LoVo (cell line): ENCODE measurements around the gene ZNF407.
A peak's percentile ranks its signal among the peaks of the same experiment; 100 is the strongest.
"Not testable (repeated sequence)": the region's sequence is repeated elsewhere in the genome, so short reads cannot be mapped to it uniquely, and the experiment has no call there.

Experiments
- DNase-seq: peaks from one replicate; pipeline ENCODE4 v3.0.0-alpha.2; 2016; ENCODE audit warnings: low spot score

ZNF407 gene, protein sequence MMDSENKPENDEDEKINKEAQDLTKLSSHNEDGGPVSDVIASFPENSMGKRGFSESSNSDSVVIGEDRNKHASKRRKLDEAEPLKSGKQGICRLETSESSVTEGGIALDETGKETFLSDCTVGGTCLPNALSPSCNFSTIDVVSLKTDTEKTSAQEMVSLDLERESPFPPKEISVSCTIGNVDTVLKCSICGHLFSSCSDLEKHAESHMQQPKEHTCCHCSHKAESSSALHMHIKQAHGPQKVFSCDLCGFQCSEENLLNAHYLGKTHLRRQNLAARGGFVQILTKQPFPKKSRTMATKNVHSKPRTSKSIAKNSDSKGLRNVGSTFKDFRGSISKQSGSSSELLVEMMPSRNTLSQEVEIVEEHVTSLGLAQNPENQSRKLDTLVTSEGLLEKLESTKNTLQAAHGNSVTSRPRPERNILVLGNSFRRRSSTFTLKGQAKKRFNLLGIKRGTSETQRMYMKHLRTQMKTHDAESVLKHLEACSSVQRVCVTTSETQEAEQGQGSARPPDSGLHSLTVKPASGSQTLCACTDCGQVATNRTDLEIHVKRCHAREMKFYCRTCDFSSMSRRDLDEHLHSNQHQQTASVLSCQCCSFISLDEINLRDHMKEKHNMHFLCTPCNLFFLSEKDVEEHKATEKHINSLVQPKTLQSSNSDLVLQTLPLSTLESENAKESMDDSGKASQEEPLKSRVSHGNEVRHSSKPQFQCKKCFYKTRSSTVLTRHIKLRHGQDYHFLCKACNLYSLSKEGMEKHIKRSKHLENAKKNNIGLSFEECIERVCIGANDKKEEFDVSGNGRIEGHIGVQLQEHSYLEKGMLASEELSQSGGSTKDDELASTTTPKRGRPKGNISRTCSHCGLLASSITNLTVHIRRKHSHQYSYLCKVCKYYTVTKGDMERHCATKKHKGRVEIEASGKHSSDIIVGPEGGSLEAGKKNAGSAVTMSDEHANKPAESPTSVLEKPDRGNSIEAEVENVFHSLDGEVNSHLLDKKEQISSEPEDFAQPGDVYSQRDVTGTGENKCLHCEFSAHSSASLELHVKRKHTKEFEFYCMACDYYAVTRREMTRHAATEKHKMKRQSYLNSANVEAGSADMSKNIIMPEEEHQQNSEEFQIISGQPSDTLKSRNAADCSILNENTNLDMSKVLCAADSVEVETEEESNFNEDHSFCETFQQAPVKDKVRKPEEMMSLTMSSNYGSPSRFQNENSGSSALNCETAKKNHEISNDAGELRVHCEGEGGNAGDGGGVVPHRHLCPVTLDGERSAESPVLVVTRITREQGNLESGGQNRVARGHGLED (N-terminal part only)

DNA sequence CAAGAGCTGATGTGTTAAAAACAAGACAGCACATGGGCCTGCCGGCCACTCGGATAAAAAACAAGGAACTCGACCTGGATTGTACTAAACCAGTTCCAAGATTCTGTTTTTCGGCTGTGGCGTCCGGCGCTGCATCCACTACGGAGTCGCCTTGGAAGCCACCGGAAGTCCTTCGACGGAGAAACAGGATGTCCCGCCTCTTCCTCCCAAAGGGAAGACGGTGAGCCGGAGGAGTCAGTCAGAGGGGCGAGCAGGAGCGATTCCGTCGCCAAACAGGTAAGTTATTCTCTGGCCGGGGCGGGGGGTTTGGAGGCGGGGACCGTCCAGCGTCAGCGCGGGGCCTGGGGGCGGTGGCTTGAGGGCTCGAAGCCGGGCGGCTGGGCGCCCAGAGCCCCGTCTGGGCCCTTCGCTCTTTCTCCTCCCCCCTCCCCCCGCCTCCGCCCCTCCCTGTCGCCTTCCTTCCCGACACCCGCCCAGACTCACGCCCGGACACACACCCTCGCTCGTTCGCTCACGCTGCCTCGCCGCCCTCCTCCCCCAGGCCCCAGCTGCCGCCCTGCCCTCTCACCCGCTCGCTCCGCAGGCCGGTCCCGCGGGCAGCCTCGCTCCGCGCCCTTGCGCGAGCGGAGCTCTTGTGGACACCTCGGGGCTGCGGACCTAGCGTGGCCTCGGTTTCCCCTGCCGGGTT is at the start of gene ZNF407:
TSS of gene ZNF407 (plus strand) at position 209 of the 688 bp plus-strand sequence. CDS start 33,150 bp downstream, outside the sequence.
- DNase-seq: peak; percentile 86

DNA sequence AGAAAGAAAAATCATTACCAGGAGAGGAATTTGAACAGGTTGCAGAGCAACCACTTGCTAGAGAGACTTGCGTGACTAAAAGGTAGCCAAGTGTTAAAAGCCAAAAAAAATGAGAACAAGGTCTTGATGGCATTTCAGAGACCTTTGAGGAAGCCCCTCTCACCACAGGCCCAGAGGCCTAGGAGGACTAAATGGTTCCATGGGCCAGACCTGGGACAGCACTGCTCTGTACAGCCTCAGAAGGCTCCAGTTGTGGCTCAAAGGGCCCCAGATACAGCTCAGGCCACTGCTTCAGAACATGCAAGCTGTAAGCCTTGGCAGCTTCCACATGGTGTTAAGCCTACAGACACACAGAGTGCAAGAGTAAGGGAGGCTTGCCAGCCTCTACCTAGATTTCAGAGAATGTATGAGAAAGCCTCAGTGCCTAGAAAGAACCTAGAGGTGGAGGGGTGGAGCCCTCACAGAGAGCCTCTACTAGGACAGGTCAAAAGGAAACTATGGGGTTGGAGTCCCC is 48.0 kb upstream of the ZNF407 start:
- DNase-seq: no peak

DNA sequence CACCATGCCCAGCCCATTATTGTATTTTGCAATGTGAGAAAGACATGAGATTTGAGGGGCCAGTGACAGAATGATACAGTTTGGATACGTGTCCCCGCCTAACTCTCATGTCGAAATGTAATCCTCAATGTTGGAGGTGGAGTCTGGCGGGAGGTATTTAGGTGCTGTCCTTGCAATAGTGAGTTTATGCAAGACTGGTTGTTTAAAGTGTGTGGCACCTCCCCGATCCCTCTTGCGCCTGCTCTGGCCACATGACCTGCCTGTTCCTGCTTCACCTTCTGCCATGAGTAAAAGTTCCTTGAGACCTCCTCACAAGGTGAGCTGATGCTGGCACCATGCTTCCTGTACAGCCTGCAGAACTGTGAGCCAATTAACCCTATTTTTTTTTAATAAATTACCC is 46.8 kb upstream of the ZNF407 start:
- no peak for DNase-seq

DNA sequence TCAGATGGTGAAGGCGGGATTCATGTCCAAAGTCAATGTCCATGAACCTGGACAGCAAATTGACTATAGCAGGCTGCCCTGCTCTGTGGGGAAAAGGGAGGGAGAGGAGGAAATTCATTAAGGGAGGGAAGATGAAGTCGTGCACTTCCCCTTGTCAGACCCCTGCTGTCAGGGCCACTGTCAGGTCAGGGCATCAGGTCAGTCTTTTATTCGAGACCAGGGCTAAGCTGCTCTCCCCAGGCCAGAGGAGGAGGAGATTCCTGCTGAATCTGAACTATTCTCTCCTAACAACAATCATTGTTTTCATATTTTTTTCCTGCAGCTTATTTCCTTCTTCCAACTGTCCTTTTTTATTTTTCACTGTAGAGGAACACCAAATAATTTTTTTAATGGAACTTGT is 46.2 kb upstream of the ZNF407 start:
- no peak for DNase-seq

DNA sequence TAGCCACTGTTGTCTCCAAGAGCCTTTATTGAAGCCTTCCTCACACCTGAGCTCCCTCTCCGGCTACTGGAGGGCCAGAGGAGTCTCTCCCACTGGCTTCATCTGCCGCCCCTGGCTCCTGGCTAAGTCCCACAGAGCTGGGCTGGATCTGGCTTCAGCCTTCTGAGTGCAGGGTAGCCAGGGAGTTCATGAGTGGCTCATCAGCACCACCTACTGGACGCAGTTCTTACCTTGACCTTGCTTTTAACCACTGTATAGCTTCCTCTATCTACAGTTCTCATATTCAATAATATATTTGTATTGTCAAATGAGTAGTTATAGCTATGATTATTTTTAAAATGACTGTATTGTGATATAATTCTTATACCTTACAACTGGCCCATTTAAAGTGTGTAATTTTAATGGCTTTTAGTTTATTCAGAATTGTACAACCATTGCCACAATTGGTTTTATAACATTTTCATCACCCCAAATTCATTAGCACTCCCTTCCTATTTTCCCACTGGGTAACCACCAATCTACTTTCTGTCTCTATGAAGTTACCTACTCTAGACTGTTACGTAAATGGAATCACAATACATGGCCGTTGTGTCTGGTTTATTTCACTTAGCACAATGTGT is 45.6 kb upstream of the ZNF407 start:
- DNase-seq: peak; percentile 86

DNA sequence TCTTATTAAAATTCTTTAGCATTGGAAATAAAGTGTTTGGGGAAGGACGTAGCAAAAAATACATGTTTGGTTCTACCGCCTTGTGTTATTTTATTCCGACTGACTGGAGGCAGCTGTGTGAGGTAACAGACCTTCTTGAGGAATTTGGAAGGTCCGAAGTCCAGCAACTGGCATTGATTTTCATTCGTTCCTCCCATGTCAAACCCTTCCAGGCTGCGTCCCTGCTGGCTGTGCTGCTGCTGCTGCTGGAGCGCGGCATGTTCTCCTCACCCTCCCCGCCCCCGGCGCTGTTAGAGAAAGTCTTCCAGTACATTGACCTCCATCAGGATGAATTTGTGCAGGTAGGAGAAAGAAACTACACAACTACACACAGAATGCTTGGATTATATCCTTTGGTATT is 41.5 kb upstream of the ZNF407 start:
- DNase-seq: no peak

DNA sequence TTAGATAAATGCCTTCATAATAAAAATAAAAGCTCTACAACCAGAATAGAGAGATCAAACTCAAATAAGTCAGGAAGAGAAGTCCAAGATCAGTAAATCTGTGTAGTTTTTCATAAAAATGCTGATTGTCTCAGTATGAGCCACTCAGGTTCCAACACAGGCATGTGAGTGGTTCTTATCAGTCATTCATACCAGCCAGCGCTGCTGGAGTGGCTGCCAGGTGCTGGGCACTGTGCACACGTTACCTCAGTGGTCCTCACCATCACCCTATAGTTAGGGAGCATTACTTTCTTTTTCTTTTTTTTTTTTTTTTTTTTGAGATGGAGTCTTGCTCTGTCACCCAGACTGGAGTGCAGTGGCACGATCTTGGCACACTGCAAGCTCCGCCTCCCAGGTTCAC is 39.6 kb upstream of the ZNF407 start:
- no peak for DNase-seq

DNA sequence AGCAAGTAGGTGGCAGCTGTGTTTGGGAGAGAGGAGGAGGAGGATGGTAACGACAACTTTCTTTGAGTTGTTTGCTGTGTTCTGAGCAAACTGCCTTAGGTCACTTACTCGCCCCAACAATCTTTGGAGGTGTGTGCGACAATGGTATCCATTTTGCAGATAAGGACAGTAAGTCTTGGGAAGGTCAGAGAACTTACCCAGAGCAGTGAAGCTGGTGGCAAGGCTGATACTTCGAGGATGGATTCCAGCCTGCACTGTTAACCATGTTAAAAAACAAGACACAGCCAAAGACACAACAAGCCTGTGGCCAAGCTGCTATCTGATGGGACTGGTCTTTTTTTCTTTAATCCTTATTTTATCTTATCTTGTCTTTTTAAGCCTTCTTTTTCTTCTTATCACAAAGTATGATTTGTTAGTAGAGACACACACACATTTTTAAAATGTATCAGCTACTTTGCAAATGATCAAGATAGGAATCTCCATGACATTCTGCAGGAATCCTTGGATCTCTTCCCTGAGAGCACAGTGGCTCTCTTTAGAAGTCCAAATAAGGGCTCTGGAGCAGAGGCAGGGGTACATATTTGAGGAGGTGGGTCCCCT is 35.4 kb upstream of the ZNF407 start:
- no peak for DNase-seq

DNA sequence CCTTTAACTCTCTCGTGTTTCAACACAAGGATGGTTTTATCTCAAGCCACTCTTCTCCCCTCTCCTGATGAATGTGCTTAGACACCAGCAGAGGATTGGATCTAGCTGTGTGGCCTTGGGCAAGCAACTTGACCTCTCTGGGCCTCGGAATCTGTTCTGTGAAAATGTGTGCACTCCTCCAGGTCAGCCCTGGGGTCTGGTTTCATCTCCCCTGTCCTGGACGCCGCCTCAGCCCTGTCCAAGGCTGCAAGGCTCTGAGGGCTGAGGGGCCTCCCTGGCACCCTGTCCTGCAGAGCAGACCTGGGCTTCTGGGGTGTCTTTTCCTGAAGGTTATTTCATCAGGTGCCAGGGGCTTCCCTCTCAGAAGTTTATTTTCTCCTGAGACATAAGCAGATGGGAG is 34.9 kb upstream of the ZNF407 start:
- no peak for DNase-seq

DNA sequence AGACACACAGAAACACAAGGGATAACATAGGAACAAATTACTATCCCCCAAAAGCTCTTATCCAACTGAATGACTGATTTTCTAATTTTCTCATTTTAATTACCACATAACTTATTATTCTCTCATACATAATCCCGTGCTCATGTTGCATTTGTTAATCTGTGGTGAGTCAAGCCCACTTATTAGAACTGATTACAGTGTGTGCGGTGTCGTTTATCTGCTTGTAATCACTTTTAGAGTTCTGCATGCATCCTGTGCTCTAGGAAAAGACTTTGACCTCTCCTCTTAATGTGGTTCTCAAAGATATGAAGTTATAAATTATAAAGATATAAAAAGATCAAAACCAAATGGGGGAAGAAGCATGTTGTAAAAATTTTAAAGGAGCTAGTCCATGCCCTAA is 33.7 kb upstream of the ZNF407 start:
- DNase-seq: no peak

DNA sequence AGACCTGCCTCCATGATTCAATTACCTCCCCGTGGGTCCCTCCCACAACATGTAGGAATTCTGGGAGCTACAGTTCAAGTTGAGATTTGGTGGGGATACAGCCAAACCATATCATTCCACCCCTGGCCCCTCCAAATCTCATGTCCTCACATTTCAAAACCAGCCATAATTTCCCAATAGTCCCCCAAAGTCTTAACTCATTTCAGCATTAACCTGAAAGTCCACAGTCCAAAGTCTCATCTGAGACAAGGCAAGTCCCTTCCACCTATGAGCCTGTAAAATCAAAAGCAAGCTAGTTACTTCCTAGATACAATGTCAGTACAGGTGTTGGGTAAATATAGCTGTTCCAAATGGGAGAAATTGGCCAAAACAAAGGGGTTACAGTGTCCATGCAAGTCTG is 32.5 kb upstream of the ZNF407 start:
- not testable (repeated sequence) for DNase-seq

DNA sequence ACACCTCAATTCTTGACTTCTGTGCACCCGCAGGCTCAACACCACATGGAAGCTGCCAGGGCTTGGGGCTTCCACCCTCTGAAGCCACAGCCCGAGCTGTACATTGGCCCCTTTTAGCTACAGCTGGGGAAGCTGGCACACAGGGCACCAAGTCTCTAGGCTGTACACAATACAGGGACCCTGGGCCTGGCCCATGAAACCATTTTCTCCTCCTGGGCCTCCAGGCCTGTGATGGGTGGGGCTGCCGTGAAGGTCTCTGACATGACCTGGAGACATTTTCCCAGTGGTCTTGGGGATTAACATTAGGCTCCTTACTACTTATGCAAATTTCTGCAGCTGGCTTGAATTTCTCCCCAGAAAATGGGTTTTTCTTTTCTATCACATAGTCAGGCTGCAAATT is 31.7 kb upstream of the ZNF407 start:
- not testable (repeated sequence) for DNase-seq

DNA sequence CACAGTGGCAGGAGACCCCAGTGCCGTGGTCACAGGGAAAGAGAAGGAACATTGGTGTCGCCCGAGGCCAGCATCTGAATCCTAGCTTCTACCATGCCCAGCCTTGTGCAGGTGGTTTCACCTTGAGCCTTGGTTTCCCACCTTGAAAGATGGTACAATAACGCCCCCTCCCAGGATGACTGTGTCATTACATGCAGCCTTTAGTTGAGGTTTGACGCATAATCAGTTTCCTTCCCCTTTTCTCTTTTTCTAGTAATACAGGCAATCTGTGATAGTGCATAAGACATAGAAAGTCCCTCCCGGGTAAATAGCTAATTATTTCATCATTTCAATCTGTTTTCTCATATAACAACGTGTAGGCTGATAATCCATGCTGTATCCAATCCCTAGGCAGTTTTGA is 29.8 kb upstream of the ZNF407 start:
- no peak for DNase-seq

DNA sequence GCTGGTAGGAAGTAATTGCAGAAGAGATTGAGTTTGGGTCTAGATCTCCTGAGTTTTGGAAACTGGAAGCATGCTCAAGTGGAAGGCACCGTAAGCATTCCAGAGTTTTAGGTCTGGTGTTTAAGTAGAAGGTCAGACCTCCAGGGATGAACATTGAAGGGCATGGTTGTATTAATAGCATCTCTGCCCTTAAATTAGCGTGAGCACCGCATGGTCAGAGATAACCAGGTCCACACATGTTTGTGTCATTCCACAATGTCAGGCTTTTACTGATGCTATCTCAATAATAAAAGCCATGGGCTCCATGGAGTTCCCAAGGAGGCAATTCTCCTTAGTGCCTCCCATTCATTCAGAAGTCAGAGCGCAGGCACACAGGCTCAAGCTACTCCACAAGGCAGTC is 28.3 kb upstream of the ZNF407 start:
- no peak for DNase-seq

DNA sequence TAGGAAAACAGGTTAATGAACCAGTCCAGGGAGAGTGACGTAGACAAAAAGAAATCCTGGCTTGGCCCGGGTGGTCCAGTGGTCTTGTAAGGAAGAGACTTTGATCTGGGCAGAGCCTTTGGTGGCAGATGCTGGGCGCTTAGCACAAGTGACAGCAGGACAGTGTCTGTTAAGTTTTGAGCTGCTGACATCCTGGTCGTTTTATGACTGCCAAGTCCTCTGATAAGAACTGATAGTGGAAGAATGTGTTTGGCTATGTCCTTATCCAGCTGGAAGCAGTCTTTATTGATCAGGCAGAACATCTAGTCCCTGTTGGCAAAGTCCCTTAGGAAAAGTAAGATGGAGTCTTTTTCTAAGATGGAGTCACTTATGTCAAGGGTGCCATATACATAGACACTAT is 27.4 kb upstream of the ZNF407 start:
- no peak for DNase-seq

DNA sequence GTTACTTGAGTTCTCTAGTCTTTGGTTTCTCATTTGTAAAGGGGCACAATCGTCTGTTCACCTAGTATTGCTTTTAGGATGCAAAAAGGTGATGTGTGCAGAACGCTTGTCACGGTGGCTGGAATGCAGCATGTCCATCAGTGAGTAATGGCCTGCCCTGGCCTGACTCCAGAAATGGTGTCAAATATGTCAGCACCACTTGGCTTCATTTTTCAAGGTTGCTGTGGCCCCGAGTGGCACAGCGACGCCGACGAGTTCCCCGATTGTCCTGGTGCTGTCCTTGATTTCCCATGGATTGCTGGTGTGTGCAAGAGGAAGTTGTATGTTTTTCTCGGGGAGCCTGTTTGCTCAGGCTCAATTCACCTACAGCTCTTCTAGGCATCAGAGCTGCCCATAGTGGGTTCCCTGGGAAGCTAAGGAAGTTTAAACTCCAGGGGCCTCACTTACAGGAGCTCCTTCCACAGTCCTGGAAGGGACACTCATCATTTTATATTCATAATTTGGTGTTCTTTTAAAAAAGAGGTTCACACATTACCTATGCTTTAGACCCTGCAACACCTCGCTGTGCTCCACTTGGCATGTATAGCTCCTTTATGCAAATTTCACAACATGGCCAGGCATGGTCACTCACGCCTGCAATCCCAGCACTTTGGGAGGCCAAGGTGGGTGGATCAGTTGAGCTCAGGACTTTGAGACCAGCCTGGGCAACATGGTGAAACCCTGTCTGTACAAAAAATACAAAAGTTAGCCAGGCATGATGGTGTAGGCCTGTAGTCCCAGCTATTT is 25.6 kb upstream of the ZNF407 start:
- DNase-seq: no peak

DNA sequence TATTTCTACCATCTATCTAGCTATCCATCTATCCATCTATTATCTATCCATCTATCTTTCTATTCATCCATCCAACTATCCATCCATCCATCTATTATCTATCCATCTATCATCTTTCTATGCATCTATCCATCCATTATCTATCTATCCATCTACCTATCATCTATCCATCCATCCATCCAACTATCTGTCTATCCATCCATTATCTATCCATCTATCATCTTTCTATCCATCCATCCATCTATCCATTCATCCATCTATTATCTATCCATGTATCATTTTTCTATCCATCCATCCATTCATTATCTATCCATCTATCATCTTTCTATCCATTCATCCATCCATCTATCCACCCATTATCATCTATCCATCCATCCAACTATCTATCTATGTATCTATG is 24.6 kb upstream of the ZNF407 start:
- DNase-seq: no peak

DNA sequence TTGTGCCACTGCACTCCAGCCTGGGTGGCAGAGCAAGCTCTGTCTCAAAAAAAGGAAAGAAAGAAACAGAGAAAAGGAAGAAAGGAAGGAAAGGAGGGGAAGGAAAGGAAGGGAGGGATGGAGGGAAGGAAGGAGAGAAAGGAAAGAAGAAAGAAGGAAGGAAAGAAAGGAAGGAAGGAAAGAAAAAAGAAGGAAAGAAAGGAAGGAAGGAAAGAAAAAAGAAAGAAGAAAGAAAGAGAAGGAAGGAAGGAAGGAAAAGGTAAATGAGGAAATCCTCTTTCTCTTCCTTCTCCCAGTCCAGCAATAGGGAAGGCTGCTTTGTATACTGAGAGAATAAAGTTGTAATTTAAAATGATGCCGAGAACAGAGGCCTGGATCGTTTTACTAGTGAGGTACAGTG is 22.8 kb upstream of the ZNF407 start:
- DNase-seq: no peak

DNA sequence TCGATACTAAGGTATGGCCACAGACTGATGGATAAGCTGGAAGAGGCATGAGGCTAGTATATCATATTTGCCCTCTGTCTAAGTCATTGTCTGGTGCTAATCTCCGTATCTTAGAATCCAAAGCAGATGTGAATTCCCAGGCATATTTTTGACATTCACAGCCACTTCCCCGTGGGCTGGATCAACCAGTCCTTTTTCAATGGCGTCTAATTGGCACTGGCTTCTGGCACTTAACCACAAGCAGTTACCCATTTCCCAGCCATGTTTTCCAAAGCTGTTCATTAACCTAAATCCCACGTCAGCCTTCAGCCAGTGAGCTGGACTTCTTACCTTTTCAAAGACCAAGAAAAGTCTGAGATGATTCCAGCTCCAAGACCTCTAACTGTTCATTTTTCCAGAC is 20.7 kb upstream of the ZNF407 start:
- DNase-seq: no peak
